H1 (cell line): ENCODE measurements around the gene ITGB5. TPM values are rescaled to one million over a fixed set of nuclear protein-coding genes. Genes with fewer than 3 reads are reported as not detected.

Source experiments
- CTCF ChIA-PET: fragments of 300-600 bp; sonication (Branson Sonifier 250); formaldehyde crosslinking; loops from one replicate; lab custom pipeline; 2021; ENCODE audit not compliant: partially characterized antibody; lab: Charles Lee
- POLR2A ChIA-PET: fragments of 300-600 bp; sonication (Branson Sonifier 250); formaldehyde crosslinking; loops from one replicate; lab custom pipeline; 2021; ENCODE audit warnings: inconsistent platforms; ENCODE audit not compliant: partially characterized antibody; lab: Charles Lee
- DNase-seq, 2 experiments: peaks; one replicate each; pipeline versions ENCODE4 v3.0.0 to v3.0.0-alpha.2; 2010 to 2022; ENCODE audit warnings: low spot score in 2 of 2, low read depth in 1 of 2, mixed read lengths in 1 of 2
- FAIRE-seq: peaks from 2 replicates; lab custom pipeline; 2011; peaks lifted over from hg19 to GRCh38; lab: Jason Lieb, UNC
- H2AFZ ChIP-seq: 2 replicates; pipeline ENCODE4 v1.8.1; 2012; ENCODE audit warnings: low read length, inconsistent platforms
- H2AK5ac ChIP-seq: 2 replicates; pipeline ENCODE4 v1.6.1; 2013; ENCODE audit warnings: low read depth, low read length
- H2BK120ac ChIP-seq: replicated peaks from 2 replicates; pipeline ENCODE3; 2013; ENCODE audit warnings: low read depth, low read length, inconsistent platforms
- H2BK12ac ChIP-seq: 2 replicates; pipeline ENCODE4 v1.6.1; 2013; ENCODE audit warnings: low read depth, low read length
- H2BK15ac ChIP-seq: 2 replicates; pipeline ENCODE4 v1.6.1; 2013; ENCODE audit warnings: low read length
- H2BK20ac ChIP-seq: 2 replicates; pipeline ENCODE4 v1.6.1; 2013; ENCODE audit warnings: low read length
- H2BK5ac ChIP-seq: 2 replicates; pipeline ENCODE4 v1.6.1; 2013; ENCODE audit warnings: low read depth, low read length
- H3K14ac ChIP-seq: 2 replicates; pipeline ENCODE4 v1.6.1; 2013; ENCODE audit warnings: inconsistent platforms; ENCODE audit not compliant: insufficient read length
- H3K18ac ChIP-seq: 2 replicates; pipeline ENCODE4 v1.6.1; 2013; ENCODE audit warnings: low read length; ENCODE audit errors: extremely low read depth
- H3K23ac ChIP-seq: 2 replicates; pipeline ENCODE4 v1.6.1; 2013; ENCODE audit warnings: inconsistent platforms; ENCODE audit not compliant: insufficient read length
- H3K23me2 ChIP-seq: 2 replicates; pipeline ENCODE4 v1.6.1; 2013; ENCODE audit warnings: low read depth, low read length
- H3K27ac ChIP-seq: 2 replicates; pipeline ENCODE4 v1.6.1; 2011; ENCODE audit warnings: low read depth, low read length, inconsistent platforms
- H3K27me3 ChIP-seq, 4 experiments: replicated peaks in 1 of 4; 1 replicate in 1 of 4; 2 replicates in 3 of 4; pipeline versions ENCODE4 v1.6.1 to v1.8.1; 2011 to 2013; ENCODE audit warnings: low read length in 3 of 4, mild to moderate bottlenecking in 3 of 4, inconsistent platforms in 2 of 4, mixed read lengths in 2 of 4, moderate library complexity in 1 of 4; ENCODE audit not compliant: control insufficient read depth in 3 of 4, insufficient read depth in 3 of 4; ENCODE audit errors: extremely low read depth in 1 of 4
- H3K36me3 ChIP-seq, 4 experiments: 2 replicates each; pipeline versions ENCODE4 v1.6.1 to v1.8.1; 2011 to 2013; ENCODE audit warnings: mild to moderate bottlenecking in 4 of 4, low read length in 3 of 4, moderate library complexity in 2 of 4, control low read depth in 1 of 4, inconsistent platforms in 1 of 4; ENCODE audit not compliant: insufficient read depth in 4 of 4, control insufficient read depth in 2 of 4
- H3K4ac ChIP-seq: replicated peaks from 2 replicates; pipeline ENCODE3; 2013; ENCODE audit warnings: low read length, low read depth, mixed read lengths, inconsistent platforms; ENCODE audit not compliant: insufficient read length
- H3K4me1 ChIP-seq, 4 experiments: replicated peaks in 1 of 4; 1 replicate in 1 of 4; 2 replicates in 3 of 4; pipeline versions ENCODE4 v1.6.1 to v1.8.1; 2011 to 2013; ENCODE audit warnings: low read length in 3 of 4, inconsistent platforms in 2 of 4, mixed read lengths in 1 of 4; ENCODE audit not compliant: insufficient read depth in 4 of 4, control insufficient read depth in 3 of 4
- H3K4me2 ChIP-seq, 2 experiments: 2 replicates each; pipeline versions ENCODE4 v1.6.1 to v1.8.1; 2011 to 2013; ENCODE audit warnings: low read depth in 2 of 2, low read length in 2 of 2, control low read depth in 1 of 2, inconsistent platforms in 1 of 2, mild to moderate bottlenecking in 1 of 2; ENCODE audit not compliant: insufficient read depth in 1 of 2
- H3K4me3 ChIP-seq, 4 experiments: fragments of 200-600, 300-600 bp in 1 of 4; sonication (generic), shearing (Covaris generic), sonication (Bioruptor Twin) in 1 of 4; 2 replicates each; pipeline versions ENCODE4 v1.5.1 to v1.8.1; 2011 to 2016; ENCODE audit warnings: low read length in 4 of 4, low read depth in 3 of 4, control low read depth in 2 of 4, inconsistent platforms in 2 of 4, mild to moderate bottlenecking in 2 of 4, mixed read lengths in 1 of 4, moderate library complexity in 1 of 4; ENCODE audit not compliant: insufficient read depth in 2 of 4; ENCODE audit errors: extremely low read depth in 1 of 4
- H3K56ac ChIP-seq: replicated peaks from 2 replicates; pipeline ENCODE3; 2013; ENCODE audit warnings: low read depth, mild to moderate bottlenecking, mixed read lengths, low read length, inconsistent platforms; ENCODE audit not compliant: insufficient read length
- H3K79me1 ChIP-seq: 2 replicates; pipeline ENCODE4 v1.6.1; 2013; ENCODE audit warnings: low read depth, low read length, control low read depth
- H3K79me2 ChIP-seq, 2 experiments: 2 replicates each; pipeline versions ENCODE4 v1.6.1 to v1.8.1; 2012 to 2013; ENCODE audit warnings: low read length in 2 of 2, mild to moderate bottlenecking in 2 of 2, inconsistent platforms in 1 of 2; ENCODE audit not compliant: insufficient read depth in 2 of 2, control insufficient read depth in 1 of 2
- H3K9ac ChIP-seq, 4 experiments: replicated peaks in 1 of 4; 1 replicate in 1 of 4; 2 replicates in 3 of 4; pipeline versions ENCODE4 v1.6.1 to v1.8.1; 2011 to 2013; ENCODE audit warnings: low read depth in 3 of 4, low read length in 3 of 4, control low read depth in 2 of 4, mild to moderate bottlenecking in 2 of 4, moderate library complexity in 2 of 4, inconsistent platforms in 1 of 4; ENCODE audit errors: extremely low read depth in 1 of 4
- H3K9me3 ChIP-seq, 2 experiments: 2 replicates each; pipeline versions ENCODE4 v1.6.1 to v1.8.1; 2012 to 2013; ENCODE audit warnings: mild to moderate bottlenecking in 2 of 2, moderate library complexity in 2 of 2, control low read depth in 1 of 2, inconsistent platforms in 1 of 2, low read depth in 1 of 2, low read length in 1 of 2, mixed read lengths in 1 of 2; ENCODE audit not compliant: insufficient read depth in 2 of 2
- H4K20me1 ChIP-seq, 2 experiments: replicated peaks in 1 of 2; 2 replicates each; pipeline versions ENCODE3 to v1.8.1; 2011 to 2013; ENCODE audit warnings: inconsistent platforms in 2 of 2, low read length in 2 of 2, mild to moderate bottlenecking in 1 of 2; ENCODE audit not compliant: insufficient read depth in 2 of 2, control insufficient read depth in 1 of 2
- H4K5ac ChIP-seq: 2 replicates; pipeline ENCODE4 v1.6.1; 2013; ENCODE audit warnings: low read length, low read depth, mixed read lengths, inconsistent platforms; ENCODE audit not compliant: insufficient read length
- H4K8ac ChIP-seq: 2 replicates; pipeline ENCODE4 v1.8.0; 2013; ENCODE audit warnings: mild to moderate bottlenecking, moderate library complexity, low read length, inconsistent platforms; ENCODE audit not compliant: insufficient read depth; ENCODE audit errors: extremely low read depth
- H4K91ac ChIP-seq: replicated peaks from 2 replicates; pipeline ENCODE3; 2013; ENCODE audit warnings: low read length, mixed read lengths, inconsistent platforms; ENCODE audit not compliant: insufficient read length
- ASH2L ChIP-seq: fragments of 200-600, 300-600 bp; sonication (generic); IDR thresholded peaks from one replicate; pipeline ENCODE4 v1.7.1; 2017; ENCODE audit warnings: low read length
- CHD1 ChIP-seq: IDR thresholded peaks from 2 replicates; pipeline ENCODE4 v1.6.1; 2012; ENCODE audit warnings: low read depth, low read length, improper control_type of control experiment
- CHD2 ChIP-seq: IDR thresholded peaks from 2 replicates; pipeline ENCODE4 v1.6.1; 2012; ENCODE audit warnings: low read length, improper control_type of control experiment
- EZH2 ChIP-seq: fragments of 200-600 bp; sonication (generic); IDR thresholded peaks from 2 replicates; pipeline ENCODE4 v1.7.1; 2012; ENCODE audit warnings: low read depth, mild to moderate bottlenecking, moderate library complexity, low read length, inconsistent platforms; ENCODE audit not compliant: severe bottlenecking
- GABPA ChIP-seq: IDR thresholded peaks from 2 replicates; pipeline ENCODE4 v1.6.1; 2011; ENCODE audit warnings: mild to moderate bottlenecking, low read length, moderate library complexity, borderline replicate concordance; ENCODE audit not compliant: insufficient read depth
- GTF2F1 ChIP-seq: IDR thresholded peaks from 2 replicates; pipeline ENCODE4 v1.6.1; 2012; ENCODE audit warnings: low read depth, low read length, improper control_type of control experiment, borderline replicate concordance
- RXRA ChIP-seq: IDR thresholded peaks from 2 replicates; pipeline ENCODE4 v1.6.1; 2011; ENCODE audit warnings: low read depth, mild to moderate bottlenecking, low read length, moderate library complexity; ENCODE audit not compliant: insufficient read depth
- SIRT6 ChIP-seq: IDR thresholded peaks from one replicate; pipeline ENCODE4 v1.7.1; 2012; ENCODE audit warnings: low read length, inconsistent platforms
- WGBS, 2 experiments: shearing (Covaris generic) in 1 of 2; methylation state at CpG; one replicate each; pipeline versions ENCODE4 v1.1.6 to v1.1.7; 2013 to 2015; ENCODE audit warnings: low lambda C conversion rate in 2 of 2, mixed read lengths in 2 of 2, inconsistent platforms in 1 of 2, low coverage in 1 of 2, missing lambda C conversion rate in 1 of 2; ENCODE audit not compliant: insufficient replicate concordance in 2 of 2, insufficient coverage in 1 of 2, insufficient read length in 1 of 2; ENCODE audit errors: extremely low coverage in 1 of 2, missing lambda C conversion rate in 1 of 2; 5-methylcytosine and 5-hydroxymethylcytosine counted together
- polyA plus RNA-seq, 7 experiments: library from polyadenylated mRNA; depleted of rRNA in 3 of 7; stranded (reverse) in 5 of 7; unstranded in 2 of 7; fragments of >200 nt in 5 of 7; fragments of 200-250 nt in 2 of 7; gene quantifications; 1 replicate in 5 of 7; 2 replicates in 1 of 7; 4 replicates in 1 of 7; pipeline versions ENCODE4 v1.2.1 to v1.2.3, GENCODE V29; 2011 to 2013; ENCODE audit warnings: missing spikeins in 2 of 7, mixed read lengths in 2 of 7
- total RNA-seq: library from RNA; stranded (reverse); fragmentation: NEBNext Ultra II Directional; extraction: Animal tissue kit (Norgen Biotek cat#: 25700); gene quantifications from 2 replicates; pipeline ENCODE4 v1.2.1, GENCODE V29; 2021
- TF ChIP-seq, protein P1 (sequence below), 3 experiments: IDR thresholded peaks; 1 replicate in 2 of 3; 2 replicates in 1 of 3; pipeline versions ENCODE4 v1.5.1 to v1.6.1; 2011; ENCODE audit warnings: low read length in 3 of 3, mild to moderate bottlenecking in 3 of 3, inconsistent platforms in 2 of 3, low read depth in 1 of 3, moderate library complexity in 1 of 3; ENCODE audit not compliant: insufficient read depth in 1 of 3; ENCODE audit errors: control extremely low read depth in 1 of 3
- TF ChIP-seq, protein P2 (sequence below): IDR thresholded peaks from 2 replicates; pipeline ENCODE4 v1.6.1; 2012; ENCODE audit warnings: low read length, inconsistent platforms

ITGB5 gene
- total and polyA plus RNA-seq, 2 of the 8 experiments (the other 6 are each of a cell fraction or from before 2014, with no cell fraction given), result 101 to 268 TPM

DNA sequence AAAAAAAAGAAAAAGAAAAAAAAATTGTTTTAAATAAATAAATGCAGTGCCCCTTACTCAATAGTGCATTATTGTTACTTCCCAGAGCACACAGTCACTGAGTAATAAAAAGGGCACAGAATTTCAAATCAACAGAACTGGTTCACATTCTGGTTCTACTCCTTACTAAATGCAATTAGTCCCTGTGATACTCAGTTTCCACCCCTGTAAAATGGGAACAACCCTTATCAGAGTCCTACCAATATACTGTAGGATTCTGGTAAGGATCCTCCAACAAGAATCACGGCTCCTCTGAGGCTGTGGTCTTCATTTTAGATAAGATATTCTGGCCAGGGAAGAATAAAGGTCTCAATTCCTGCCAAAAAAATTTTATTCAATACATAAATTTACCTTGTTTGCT lies 50.7 kb downstream of the ITGB5 start:
- Histone ChIP-seq H2BK15ac (no peak overlapping the region), H4K5ac (no peak overlapping the region), H3K4me2 (no peak overlapping the region), H3K23ac (no peak overlapping the region), H3K27me3 (no peaks in the 10 kb centered on the region), H3K27ac (no peak overlapping the region), H3K79me1 (no peaks in the 10 kb centered on the region), H3K18ac (no peak overlapping the region), H2AFZ (no peak overlapping the region), H2BK120ac (no peak overlapping the region), H3K4me1 (peaks cover 9 to 19% (median 12%) of the 10 kb centered on the region in 4 experiments), H4K8ac (no peak overlapping the region), H3K4me3 (no peak overlapping the region), H3K36me3 (peaks cover 0 to 15% (median 4%) of the 10 kb centered on the region in 4 experiments; a peak in 3 of 8 replicates), H2AK5ac (no peak overlapping the region), H3K14ac (no peak overlapping the region), H2BK12ac (no peak overlapping the region), H2BK5ac (no peak overlapping the region), H3K79me2 (no peaks in the 10 kb centered on the region), H2BK20ac (no peak overlapping the region), H3K23me2 (no peaks in the 10 kb centered on the region), H3K4ac (no peak overlapping the region), H4K91ac (no peak overlapping the region), H3K56ac (no peak overlapping the region), H3K9me3 (no peaks in the 10 kb centered on the region), H3K9ac (no peak overlapping the region), H4K20me1 (no peaks in the 10 kb centered on the region)
- WGBS, 2 experiments, result 94% methylated on average over 1 of the region's 1 CpG; no CpG with 5 or more reads in 1 of the 2 experiments
- FAIRE-seq (no peak), DNase-seq (no peak)
- ChIA-PET POLR2A (interaction anchor here (1.8 kb wide), 1 partner anchor 50 kb away, joined by 5 read pairs; the partner anchor contains the start of gene ITGB5), CTCF (interaction anchor here (1.2 to 1.7 kb wide), 4 partner anchors 9 to 57 kb away, joined by 3 to 7 read pairs (median 4); no protein-coding TSS in a partner anchor)
- TF ChIP-seq ASH2L, result no peak
- TF ChIP-seq, protein P1, sequence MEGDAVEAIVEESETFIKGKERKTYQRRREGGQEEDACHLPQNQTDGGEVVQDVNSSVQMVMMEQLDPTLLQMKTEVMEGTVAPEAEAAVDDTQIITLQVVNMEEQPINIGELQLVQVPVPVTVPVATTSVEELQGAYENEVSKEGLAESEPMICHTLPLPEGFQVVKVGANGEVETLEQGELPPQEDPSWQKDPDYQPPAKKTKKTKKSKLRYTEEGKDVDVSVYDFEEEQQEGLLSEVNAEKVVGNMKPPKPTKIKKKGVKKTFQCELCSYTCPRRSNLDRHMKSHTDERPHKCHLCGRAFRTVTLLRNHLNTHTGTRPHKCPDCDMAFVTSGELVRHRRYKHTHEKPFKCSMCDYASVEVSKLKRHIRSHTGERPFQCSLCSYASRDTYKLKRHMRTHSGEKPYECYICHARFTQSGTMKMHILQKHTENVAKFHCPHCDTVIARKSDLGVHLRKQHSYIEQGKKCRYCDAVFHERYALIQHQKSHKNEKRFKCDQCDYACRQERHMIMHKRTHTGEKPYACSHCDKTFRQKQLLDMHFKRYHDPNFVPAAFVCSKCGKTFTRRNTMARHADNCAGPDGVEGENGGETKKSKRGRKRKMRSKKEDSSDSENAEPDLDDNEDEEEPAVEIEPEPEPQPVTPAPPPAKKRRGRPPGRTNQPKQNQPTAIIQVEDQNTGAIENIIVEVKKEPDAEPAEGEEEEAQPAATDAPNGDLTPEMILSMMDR (IDR thresholded peaks at IDR 0.05; ENCODE audit: control extremely low read depth in 1 of 3, insufficient read depth in 1 of 3, low read depth in 1 of 3, low read length in 3 of 3), result no peak
- TF ChIP-seq GTF2F1, result no peak
- no peak for TF ChIP-seq SIRT6
- no peak for TF ChIP-seq CHD1
- TF ChIP-seq RXRA, result no peak
- no peak for TF ChIP-seq EZH2
- TF ChIP-seq GABPA, result no peak
- TF ChIP-seq CHD2, result no peak
- TF ChIP-seq, protein P2, sequence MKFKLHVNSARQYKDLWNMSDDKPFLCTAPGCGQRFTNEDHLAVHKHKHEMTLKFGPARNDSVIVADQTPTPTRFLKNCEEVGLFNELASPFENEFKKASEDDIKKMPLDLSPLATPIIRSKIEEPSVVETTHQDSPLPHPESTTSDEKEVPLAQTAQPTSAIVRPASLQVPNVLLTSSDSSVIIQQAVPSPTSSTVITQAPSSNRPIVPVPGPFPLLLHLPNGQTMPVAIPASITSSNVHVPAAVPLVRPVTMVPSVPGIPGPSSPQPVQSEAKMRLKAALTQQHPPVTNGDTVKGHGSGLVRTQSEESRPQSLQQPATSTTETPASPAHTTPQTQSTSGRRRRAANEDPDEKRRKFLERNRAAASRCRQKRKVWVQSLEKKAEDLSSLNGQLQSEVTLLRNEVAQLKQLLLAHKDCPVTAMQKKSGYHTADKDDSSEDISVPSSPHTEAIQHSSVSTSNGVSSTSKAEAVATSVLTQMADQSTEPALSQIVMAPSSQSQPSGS, result no peak
